Neural progenitor cell (in vitro differentiated cells): ENCODE results near the gene SUN5. TPM values are rescaled to one million over a fixed set of nuclear protein-coding genes. Genes with fewer than 3 reads are reported as not detected.

Experiments used
- DNase-seq: peaks from one replicate; pipeline ENCODE4 v3.0.0-alpha.2; 2016; ENCODE audit warnings: low spot score
- H2AFZ ChIP-seq: fragments of 200-600 bp; sonication (generic); replicated peaks from 2 replicates; pipeline ENCODE4 v1.6.1; 2016; ENCODE audit warnings: antibody characterized with exemption
- H3F3A ChIP-seq: fragments of 200-600 bp; sonication (generic); 2 replicates; pipeline ENCODE4 v1.6.1; 2016; ENCODE audit warnings: antibody characterized with exemption, low read depth
- H3K27ac ChIP-seq: fragments of 200-600 bp; sonication (generic); 2 replicates; pipeline ENCODE4 v1.5.1; 2016; ENCODE audit warnings: mild to moderate bottlenecking
- H3K27me3 ChIP-seq: fragments of 200-600 bp; sonication (generic); 2 replicates; pipeline ENCODE4 v1.6.1; 2016; ENCODE audit warnings: mild to moderate bottlenecking, moderate library complexity
- H3K36me3 ChIP-seq: fragments of 200-600 bp; sonication (generic); 2 replicates; pipeline ENCODE4 v1.5.1; 2016
- H3K4me1 ChIP-seq: fragments of 200-600 bp; sonication (generic); 2 replicates; pipeline ENCODE4 v1.6.1; 2016; ENCODE audit warnings: mixed run types
- H3K4me2 ChIP-seq: fragments of 200-600 bp; sonication (generic); 2 replicates; pipeline ENCODE4 v1.6.1; 2016
- H3K4me3 ChIP-seq: fragments of 200-600 bp; sonication (generic); 2 replicates; pipeline ENCODE4 v1.5.1; 2016
- H3K79me2 ChIP-seq: fragments of 200-600 bp; sonication (generic); 2 replicates; pipeline ENCODE4 v1.6.1; 2016; ENCODE audit warnings: low read depth
- H3K9ac ChIP-seq: fragments of 200-600 bp; sonication (generic); 2 replicates; pipeline ENCODE4 v1.6.1; 2016
- H3K9me3 ChIP-seq: fragments of 200-600 bp; sonication (generic); 2 replicates; pipeline ENCODE4 v1.5.1; 2016; ENCODE audit warnings: low read depth
- H4K20me1 ChIP-seq: fragments of 200-600 bp; sonication (generic); 2 replicates; pipeline ENCODE4 v1.6.1; 2016; ENCODE audit warnings: low read depth
- H3K27ac Mint-ChIP-seq: 3 replicates; pipeline ENCODE4 v1.8.0; 2021; ENCODE audit warnings: mixed read lengths
- H3K27me3 Mint-ChIP-seq: 2 replicates; pipeline ENCODE4 v1.8.0; 2022; ENCODE audit warnings: low read depth, mild to moderate bottlenecking, inconsistent platforms, moderate library complexity, mixed read lengths; ENCODE audit not compliant: insufficient read depth
- H3K36me3 Mint-ChIP-seq: 3 replicates; pipeline ENCODE4 v1.8.0; 2021; ENCODE audit warnings: mixed read lengths
- H3K4me1 Mint-ChIP-seq: 3 replicates; pipeline ENCODE4 v1.8.0; 2021; ENCODE audit warnings: mixed read lengths
- H3K4me3 Mint-ChIP-seq: 3 replicates; pipeline ENCODE4 v1.8.0; 2021; ENCODE audit warnings: mild to moderate bottlenecking, moderate library complexity, mixed read lengths
- H3K9me3 Mint-ChIP-seq: 3 replicates; pipeline ENCODE4 v1.8.0; 2020; ENCODE audit warnings: mixed read lengths
- CTCF ChIP-seq: fragments of 200-600 bp; sonication (generic); IDR thresholded peaks from 2 replicates; pipeline ENCODE4 v1.5.1; 2017; ENCODE audit warnings: antibody characterized with exemption, mild to moderate bottlenecking
- EZH2 ChIP-seq: fragments of 200-600 bp; sonication (generic); IDR thresholded peaks from 2 replicates; pipeline ENCODE4 v1.6.1; 2017; ENCODE audit warnings: antibody characterized with exemption, mild to moderate bottlenecking, moderate library complexity
- EZH2phosphoT487 ChIP-seq: fragments of 200-600 bp; sonication (generic); IDR thresholded peaks from 2 replicates; pipeline ENCODE4 v1.6.1; 2017; ENCODE audit warnings: antibody characterized with exemption
- total RNA-seq: library from RNA; depleted of rRNA; stranded (reverse); fragments of >200 nt; gene quantifications from 2 replicates; pipeline ENCODE4 v1.2.3, GENCODE V29; 2015; ENCODE audit warnings: low replicate concordance

SUN5 gene
- total RNA-seq, 1 donor from 2014 or later, result not detected

DNA sequence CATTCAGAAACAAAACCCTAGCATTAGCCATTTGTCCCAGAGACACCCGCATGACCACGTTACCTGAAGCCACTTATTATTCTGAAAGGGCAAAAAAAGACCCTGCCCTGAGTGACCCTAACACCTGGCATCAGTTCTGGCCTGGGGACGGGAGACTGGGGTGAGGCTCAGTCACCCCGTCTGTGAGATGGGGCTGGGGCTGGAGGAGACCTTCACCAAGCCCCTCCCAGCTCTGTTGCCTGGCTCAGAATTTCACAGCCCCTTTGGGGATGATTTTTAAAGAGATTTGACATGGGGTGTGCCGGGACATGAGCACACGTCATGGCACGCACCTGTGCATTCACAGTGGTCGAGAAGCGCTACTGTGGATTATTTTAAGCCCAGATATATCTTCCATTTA, 25.8 kb upstream of the SUN5 start:
- H3K9me3 ChIP-seq, result no peaks in the 10 kb centered on the region
- TF ChIP-seq EZH2phosphoT487, result no peak
- no peak for TF ChIP-seq CTCF
- TF ChIP-seq EZH2, result no peak
- Mint-ChIP-seq H3K36me3 (no peaks in the 10 kb centered on the region), H3K9me3 (no peaks in the 10 kb centered on the region), H3K4me1 (no peaks in the 10 kb centered on the region), H3K27me3 (peaks cover 5% of the 10 kb centered on the region), H3K27ac (no peak overlapping the region), H3K4me3 (no peak overlapping the region)
- no peaks in the 10 kb centered on the region for H3K4me1 ChIP-seq
- H3K4me2 ChIP-seq, result no peak overlapping the region
- no peak overlapping the region for H3K9ac ChIP-seq
- H2AFZ ChIP-seq, result no peak overlapping the region
- H3K27ac ChIP-seq, result no peak overlapping the region
- no peaks in the 10 kb centered on the region for H4K20me1 ChIP-seq
- no peaks in the 10 kb centered on the region for H3K79me2 ChIP-seq
- no peaks in the 10 kb centered on the region for H3K36me3 ChIP-seq
- no peak for DNase-seq
- H3K4me3 ChIP-seq, result no peak overlapping the region
- no peaks in the 10 kb centered on the region for H3F3A ChIP-seq
- H3K27me3 ChIP-seq, result peaks cover 7% of the 10 kb centered on the region

GRCh38 chr20:33028875-33029274, 24.6 kb upstream of the SUN5 start:
- no peaks in the 10 kb centered on the region for H3K4me1 Mint-ChIP-seq
- no peak for DNase-seq
- H2AFZ ChIP-seq, result no peak overlapping the region
- H3K27me3 Mint-ChIP-seq, result peaks cover 4% of the 10 kb centered on the region
- TF ChIP-seq EZH2 (no peak), CTCF (no peak), EZH2phosphoT487 (no peak)
- H3K4me1 ChIP-seq, result no peaks in the 10 kb centered on the region
- no peak overlapping the region for H3K4me3 Mint-ChIP-seq
- H3K79me2 ChIP-seq, result no peaks in the 10 kb centered on the region
- H3K36me3 ChIP-seq, result no peaks in the 10 kb centered on the region
- H3K9ac ChIP-seq, result no peak overlapping the region
- H3K9me3 ChIP-seq, result no peaks in the 10 kb centered on the region
- H3F3A ChIP-seq, result no peaks in the 10 kb centered on the region
- H3K4me2 ChIP-seq, result no peak overlapping the region
- no peak overlapping the region for H3K4me3 ChIP-seq
- no peaks in the 10 kb centered on the region for H3K9me3 Mint-ChIP-seq
- H4K20me1 ChIP-seq, result no peaks in the 10 kb centered on the region
- no peak overlapping the region for H3K27ac Mint-ChIP-seq
- peaks cover 19% of the 10 kb centered on the region for H3K27me3 ChIP-seq
- no peaks in the 10 kb centered on the region for H3K36me3 Mint-ChIP-seq
- H3K27ac ChIP-seq, result no peak overlapping the region

DNA sequence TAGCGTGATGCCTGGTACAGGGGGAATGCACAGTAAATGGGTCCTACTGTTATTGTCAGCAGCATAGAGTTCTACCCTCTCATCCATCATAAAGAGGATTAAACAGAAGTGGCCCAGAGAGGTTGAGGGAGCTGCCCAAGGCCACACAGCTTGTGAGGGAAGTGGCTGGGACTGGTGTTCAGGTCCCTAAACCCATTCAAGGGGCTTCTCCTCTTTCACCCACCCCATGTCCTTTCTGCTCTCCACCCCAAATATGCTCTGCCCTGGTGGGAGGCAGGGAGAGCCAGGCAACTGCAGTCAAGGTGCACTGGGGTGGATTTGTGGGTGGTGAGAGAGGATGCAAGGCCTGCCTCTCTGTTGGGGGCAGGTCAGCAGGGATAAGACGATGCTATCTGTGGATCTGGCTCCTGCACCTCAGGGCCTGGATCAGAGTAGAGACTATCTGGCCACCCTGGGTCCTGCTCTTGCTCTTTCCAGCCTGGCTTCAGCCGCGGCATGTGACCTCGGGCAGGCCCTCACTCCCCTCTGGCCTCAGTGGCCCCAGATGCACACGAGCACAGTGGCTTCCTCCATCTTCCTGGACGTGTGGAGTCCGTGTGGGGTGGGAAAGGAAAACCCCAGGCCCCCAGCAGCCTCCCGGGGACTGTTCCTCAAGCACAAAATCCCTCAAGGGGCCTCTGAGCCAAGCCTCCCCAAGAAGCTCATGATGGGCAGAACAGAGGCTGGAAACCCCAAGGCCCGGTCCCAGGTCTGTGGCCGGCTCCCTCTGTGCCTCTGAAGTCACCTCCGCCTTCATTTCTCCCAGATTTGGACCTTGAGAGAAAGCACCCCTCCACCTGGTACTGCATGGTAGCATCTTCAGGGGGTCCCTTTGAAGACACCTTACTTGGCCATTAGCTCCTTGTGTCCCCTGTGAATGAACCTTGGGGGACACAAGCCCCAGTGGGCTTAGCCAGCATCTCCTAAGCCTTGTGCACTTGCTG, 23.8 kb upstream of the SUN5 start:
- no peak overlapping the region for H3K9ac ChIP-seq
- H4K20me1 ChIP-seq, result no peaks in the 10 kb centered on the region
- no peaks in the 10 kb centered on the region for H3F3A ChIP-seq
- Mint-ChIP-seq H3K4me3 (no peak overlapping the region), H3K27me3 (peaks cover 4% of the 10 kb centered on the region), H3K9me3 (no peaks in the 10 kb centered on the region), H3K36me3 (no peaks in the 10 kb centered on the region), H3K27ac (no peak overlapping the region), H3K4me1 (no peaks in the 10 kb centered on the region)
- H3K4me2 ChIP-seq, result no peak overlapping the region
- no peaks in the 10 kb centered on the region for H3K9me3 ChIP-seq
- peaks cover 24% of the 10 kb centered on the region for H3K27me3 ChIP-seq
- H3K4me3 ChIP-seq, result no peak overlapping the region
- TF ChIP-seq CTCF (no peak), EZH2phosphoT487 (no peak), EZH2 (no peak)
- no peak overlapping the region for H3K27ac ChIP-seq
- no peaks in the 10 kb centered on the region for H3K4me1 ChIP-seq
- H3K36me3 ChIP-seq, result no peaks in the 10 kb centered on the region
- no peak overlapping the region for H2AFZ ChIP-seq
- no peaks in the 10 kb centered on the region for H3K79me2 ChIP-seq
- DNase-seq, result no peak
